GM12892 (cell line): ENCODE data around the gene IL20RB.

Experiments used
- POLR2A ChIP-seq: IDR thresholded peaks from 2 replicates; pipeline ENCODE4 v1.6.1; 2011; ENCODE audit warnings: low read depth, low read length, control low read depth
- POLR2AphosphoS5 ChIP-seq: IDR thresholded peaks from 2 replicates; pipeline ENCODE4 v1.6.1; 2011; ENCODE audit warnings: low read depth, low read length, control low read depth
- TAF1 ChIP-seq: IDR thresholded peaks from 2 replicates; pipeline ENCODE4 v1.6.1; 2011; ENCODE audit warnings: low read depth, mild to moderate bottlenecking, control low read depth, low read length, borderline replicate concordance

DNA sequence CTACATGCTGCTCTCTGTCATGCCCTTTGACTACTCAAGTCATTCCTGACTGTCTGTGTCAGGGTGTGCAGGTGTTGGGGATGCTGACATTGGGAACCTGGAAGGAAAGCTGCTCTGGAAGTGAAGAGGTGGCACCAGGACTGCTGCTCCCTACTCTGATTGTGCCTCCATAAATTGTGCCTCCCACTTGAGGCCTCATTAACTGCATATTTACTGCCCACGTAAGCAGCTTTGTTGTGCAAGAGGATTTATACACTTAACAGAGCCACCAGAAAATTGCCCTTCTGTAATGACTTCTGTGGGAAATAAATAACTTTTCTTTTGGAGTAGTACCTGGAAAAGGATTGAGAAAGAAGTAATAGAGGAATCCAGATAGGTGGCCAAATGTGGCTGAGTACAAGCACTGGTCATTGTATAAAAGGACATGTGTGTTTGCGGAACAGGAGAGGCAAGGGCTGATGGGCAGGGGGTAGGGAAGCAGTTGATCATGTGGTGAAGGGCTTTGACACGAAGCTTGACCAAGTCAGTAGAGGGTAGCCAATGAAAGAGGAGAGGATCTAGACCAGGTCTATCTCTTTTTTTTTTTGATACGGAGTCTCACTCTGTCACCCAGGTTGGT, 24.8 kb downstream of the IL20RB start:
- TF ChIP-seq POLR2A (no peak), TAF1 (no peak), POLR2AphosphoS5 (no peak)
